GM18951 (cell line): ENCODE results near the gene B9D1.

Source experiments
- POLR2A ChIP-seq: IDR thresholded peaks from 4 replicates; pipeline ENCODE4 v1.6.1; 2011; ENCODE audit warnings: mild to moderate bottlenecking; ENCODE audit not compliant: insufficient read length, insufficient read depth; ENCODE audit errors: extremely low read depth
- in situ Hi-C: fragments of 300-500 bp; cut with MboI; formaldehyde crosslinking; loops from one replicate; pipeline ENCODE4 v1.12.0; 2022; ENCODE audit warnings: low sequenced_read_pairs, mixed read lengths, inconsistent platforms; ENCODE audit not compliant: unreplicated experiment

Gene B9D1

GRCh38 chr17:19365833-19366636 is 3.5 kb upstream of the B9D1 start:
- no peak for TF ChIP-seq POLR2A

GRCh38 chr17:19365499-19365817 is 2.9 kb upstream of the B9D1 start:
- no peak for TF ChIP-seq POLR2A
- in situ Hi-C loops, result loop anchor here (25.0 kb wide), 1 partner anchor 397 kb away; no protein-coding TSS in a partner anchor

More at GRCh38 chr17:19365833-19366636, 3.5 kb upstream of the B9D1 start:
- in situ Hi-C loops, result loop anchor here (25.0 kb wide), 1 partner anchor 396 kb away; no protein-coding TSS in a partner anchor

DNA sequence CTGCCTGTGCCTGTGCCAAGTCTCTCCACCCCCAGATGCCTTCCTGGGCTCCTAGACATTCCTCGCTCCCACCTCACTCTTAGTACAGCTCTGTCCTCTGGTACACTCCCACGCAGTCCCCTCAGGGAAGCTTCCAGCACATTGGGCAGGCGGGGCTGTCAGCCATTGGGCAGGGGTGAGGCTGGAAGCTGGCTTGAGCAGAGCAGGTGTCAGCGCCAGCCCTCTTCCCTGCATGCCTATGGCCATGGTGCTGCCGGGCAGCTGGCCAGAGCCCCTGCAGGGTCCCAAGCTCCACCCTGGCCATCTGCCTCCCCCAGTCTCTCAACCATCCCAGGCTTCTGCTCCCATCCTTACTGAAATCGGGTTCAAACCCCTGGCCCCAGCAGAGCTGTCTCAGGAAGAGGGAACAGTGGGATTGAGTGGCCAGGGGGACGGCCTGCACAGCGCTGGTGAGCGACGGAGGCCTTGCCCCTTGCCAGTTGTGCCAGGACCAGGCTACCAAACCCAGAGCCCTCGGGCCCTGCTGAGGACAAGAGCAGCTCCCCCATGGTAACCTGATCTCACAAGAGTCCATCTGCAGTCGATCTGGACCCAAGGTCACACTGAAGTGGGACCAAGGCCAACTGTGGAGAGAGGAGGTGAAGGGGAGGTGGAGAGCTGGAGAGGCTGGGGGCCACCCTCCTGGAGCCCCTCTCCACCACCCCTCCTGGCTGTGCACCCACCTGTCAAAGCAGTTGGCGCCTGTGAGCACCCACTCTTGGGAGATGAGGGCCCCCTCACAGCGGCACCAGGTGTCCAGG is 2.4 kb upstream of the B9D1 start:
- in situ Hi-C loops, result loop anchor here (25.0 kb wide), 1 partner anchor 397 kb away; no protein-coding TSS in a partner anchor

DNA sequence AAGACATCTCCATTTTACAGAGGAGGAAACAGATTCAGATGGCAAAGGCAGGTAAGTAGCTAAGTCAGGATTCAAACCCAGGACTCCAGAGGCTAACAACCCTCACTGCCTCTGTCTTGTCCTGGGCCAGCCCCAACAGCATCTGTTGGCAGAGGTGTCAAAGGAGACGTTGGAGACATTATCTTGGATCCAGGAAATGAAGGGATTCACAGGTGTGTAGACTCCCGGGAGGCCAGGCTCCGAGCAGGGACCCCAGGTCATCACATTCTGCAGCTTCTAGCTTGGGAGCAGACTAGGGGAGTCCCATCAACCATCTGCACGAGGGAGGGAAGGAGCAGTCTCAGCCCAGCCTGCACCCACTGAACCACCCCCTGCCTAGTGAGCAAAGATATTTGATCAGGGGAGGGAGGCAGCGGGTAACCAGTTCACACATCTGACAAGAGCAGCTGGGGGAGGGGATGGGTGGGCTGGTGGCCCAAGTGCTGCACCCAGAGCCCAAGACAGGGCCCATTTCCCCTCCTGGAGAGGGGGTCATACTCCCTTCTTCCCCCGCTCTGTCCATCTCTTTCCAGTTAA is 1.0 kb upstream of the B9D1 start:
- TF ChIP-seq POLR2A, result no peak
- in situ Hi-C loops, result loop anchor here (25.0 kb wide), 1 partner anchor 399 kb away; no protein-coding TSS in a partner anchor

More for the DNA sequence above, 2.4 kb upstream of the B9D1 start:
- TF ChIP-seq POLR2A, result no peak

GRCh38 chr17:19363114-19363438 is 553 bp upstream of the B9D1 start:
- in situ Hi-C loops, result loop anchor here (25.0 kb wide), 1 partner anchor 399 kb away; no protein-coding TSS in a partner anchor
- no peak for TF ChIP-seq POLR2A

- TF ChIP-seq POLR2A, result no peak
- in situ Hi-C loops, result loop anchor here (25.0 kb wide), 1 partner anchor 400 kb away; no protein-coding TSS in a partner anchor
Observed at GRCh38 chr17:19361944-19362276, 613 bp downstream of the B9D1 start.

DNA sequence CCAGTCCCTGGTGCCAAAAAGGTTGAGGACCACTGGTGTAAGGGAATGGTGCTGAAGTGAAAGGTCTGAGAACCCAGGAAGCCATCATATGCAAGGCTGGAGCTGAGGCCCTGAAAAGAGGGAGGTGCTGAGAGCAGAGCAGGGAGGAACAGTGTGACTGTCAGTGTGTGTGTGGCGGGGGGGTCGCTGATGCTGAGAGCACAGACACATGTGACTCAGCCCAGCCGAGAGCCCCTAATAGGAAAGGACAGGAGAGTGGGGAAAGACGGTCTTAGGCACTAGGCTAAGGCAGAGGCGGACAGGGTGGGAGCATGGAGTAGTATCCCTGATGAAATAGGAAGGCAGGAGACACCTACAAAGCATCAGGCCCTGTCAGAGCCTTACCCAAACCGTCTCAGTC is 1.2 kb downstream of the B9D1 start:
- no peak for TF ChIP-seq POLR2A
- in situ Hi-C loops, result loop anchor here (25.0 kb wide), 1 partner anchor 401 kb away; no protein-coding TSS in a partner anchor

- in situ Hi-C loops, result loop anchor here (25.0 kb wide), 1 partner anchor 402 kb away; no protein-coding TSS in a partner anchor
- no peak for TF ChIP-seq POLR2A
Observed at GRCh38 chr17:19360772-19361171, 1.8 kb downstream of the B9D1 start.

DNA sequence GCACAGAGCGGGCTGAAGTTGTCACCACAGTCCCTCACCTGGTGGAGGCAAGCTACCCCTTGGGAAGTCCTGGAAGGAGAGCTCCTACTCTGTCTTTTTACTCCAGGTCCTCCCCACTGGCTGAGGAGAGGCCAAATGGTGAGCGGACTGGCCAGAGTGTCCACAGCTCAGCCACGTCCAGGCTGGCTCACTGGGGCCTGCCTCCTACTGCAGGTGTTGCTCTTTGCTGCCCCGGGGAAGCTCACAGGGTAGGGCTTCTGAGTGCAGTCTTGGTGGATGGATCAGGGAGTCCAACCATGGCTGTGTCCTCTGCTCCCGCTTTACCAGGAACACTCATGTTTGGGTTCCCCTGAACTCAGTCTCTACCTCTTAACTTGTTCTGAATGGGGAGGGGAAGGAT is 2.7 kb downstream of the B9D1 start:
- in situ Hi-C loops, result loop anchor here (25.0 kb wide), 1 partner anchor 402 kb away; no protein-coding TSS in a partner anchor
- no peak for TF ChIP-seq POLR2A

GRCh38 chr17:19359151-19359550 is 3.4 kb downstream of the B9D1 start:
- in situ Hi-C loops, result loop anchor here (25.0 kb wide), 1 partner anchor 403 kb away; no protein-coding TSS in a partner anchor

DNA sequence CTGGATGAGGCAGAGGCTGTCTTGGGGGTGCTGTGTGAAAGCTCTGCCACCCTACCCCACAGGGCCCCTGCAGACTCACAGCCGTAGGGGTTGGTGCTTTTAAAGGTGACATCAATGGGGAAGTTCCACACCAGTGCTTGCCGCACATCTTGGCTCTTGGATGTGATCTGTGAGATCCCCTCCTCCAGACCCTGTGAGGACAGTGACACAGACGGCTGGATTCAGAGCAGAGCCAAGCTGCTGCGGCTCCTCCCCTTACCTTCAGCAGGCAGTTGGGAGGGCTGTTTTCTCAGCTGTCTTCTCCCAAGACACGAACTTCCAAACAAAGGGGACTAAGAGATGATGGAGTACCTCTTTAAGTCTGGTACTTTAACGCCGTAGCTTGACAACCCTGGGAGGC is 4.8 kb downstream of the B9D1 start:
- TF ChIP-seq POLR2A, result no peak
- in situ Hi-C loops, result loop anchor here (25.0 kb wide), 1 partner anchor 405 kb away; no protein-coding TSS in a partner anchor

More at GRCh38 chr17:19359151-19359550, 3.4 kb downstream of the B9D1 start:
- TF ChIP-seq POLR2A, result no peak

- in situ Hi-C loops, result loop anchor here (25.0 kb wide), 1 partner anchor 405 kb away; no protein-coding TSS in a partner anchor
- no peak for TF ChIP-seq POLR2A
Observed at GRCh38 chr17:19357351-19357750, 5.2 kb downstream of the B9D1 start.

DNA sequence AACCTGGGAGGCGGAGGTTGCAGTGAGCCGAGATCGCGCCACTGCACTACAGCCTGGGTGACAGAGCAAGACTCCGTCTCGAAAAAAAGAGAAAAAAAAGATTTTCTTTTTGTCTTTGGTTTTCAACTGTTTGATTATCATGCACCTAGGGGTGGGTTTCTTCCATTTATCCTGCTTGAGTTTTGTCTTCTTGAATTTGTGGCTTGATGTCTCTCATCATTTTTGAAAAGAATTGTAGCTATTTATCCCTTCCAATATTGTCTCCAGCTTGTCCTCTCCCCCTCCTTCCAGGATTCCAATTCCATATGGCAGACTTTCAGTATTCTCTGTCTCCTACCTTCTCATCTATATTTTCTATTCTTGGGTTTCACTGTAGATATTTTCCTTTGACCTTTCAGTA is 7.8 kb downstream of the B9D1 start:
- in situ Hi-C loops, result loop anchor here (25.0 kb wide), 1 partner anchor 408 kb away; no protein-coding TSS in a partner anchor
- no peak for TF ChIP-seq POLR2A

DNA sequence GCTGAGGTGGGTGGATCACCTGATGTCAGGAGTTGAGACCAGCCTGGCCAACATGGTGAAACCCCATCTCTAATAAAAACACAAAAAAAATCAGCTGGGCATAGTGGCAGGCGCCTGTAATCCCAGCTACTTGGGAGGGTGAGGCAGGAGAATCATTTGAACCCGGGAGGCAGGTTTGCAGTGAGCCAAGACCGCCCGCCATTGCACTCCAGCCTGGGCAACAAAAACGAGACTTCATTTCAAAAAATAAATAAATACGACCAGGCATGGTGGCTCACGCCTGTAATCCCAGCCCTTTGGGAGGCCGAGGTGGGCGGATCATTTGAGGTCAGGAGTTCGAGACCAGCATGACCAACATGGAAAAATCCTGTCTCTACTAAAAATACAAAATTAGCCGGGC is 9.1 kb downstream of the B9D1 start:
- in situ Hi-C loops, result loop anchor here (25.0 kb wide), 1 partner anchor 409 kb away; no protein-coding TSS in a partner anchor
